Superior temporal gyrus (tissue), 1 donor: ENCODE measurements around the gene TMEM62.
A peak's percentile ranks its signal among the peaks of the same experiment; 100 is the strongest.

Experiments used
- DNase-seq: peaks from one replicate; pipeline ENCODE4 v3.0.0-alpha.2; 2016; ENCODE audit errors: extremely low spot score

The TMEM62 gene

GRCh38 chr15:43133430-43134156 is at the start of gene TMEM62:
Gene TMEM62, plus strand, starts transcription at chr15:43133586. Its CDS starts 217 bp downstream, at chr15:43133803.
- peak; percentile 79 for DNase-seq

GRCh38 chr15:43085921-43086320 is 47.5 kb upstream of the TMEM62 start:
- DNase-seq = no peak

- DNase-seq = no peak
Observed at GRCh38 chr15:43086551-43086950, 46.8 kb upstream of the TMEM62 start.

GRCh38 chr15:43091859-43092258 is 41.5 kb upstream of the TMEM62 start:
- DNase-seq = no peak

- peak; percentile 7 for DNase-seq
Observed at GRCh38 chr15:43093026-43093425, 40.4 kb upstream of the TMEM62 start.

- DNase-seq = peak; percentile 7
Observed at GRCh38 chr15:43094416-43095030, 38.9 kb upstream of the TMEM62 start.

GRCh38 chr15:43095243-43095642 is 38.1 kb upstream of the TMEM62 start:
- DNase-seq = peak; percentile 4

GRCh38 chr15:43095708-43096347 is 37.6 kb upstream of the TMEM62 start:
- no peak for DNase-seq

GRCh38 chr15:43096411-43096810 is 37.0 kb upstream of the TMEM62 start:
- DNase-seq = no peak

- DNase-seq = no peak
Observed at GRCh38 chr15:43099105-43099845, 34.1 kb upstream of the TMEM62 start.

GRCh38 chr15:43100971-43101370 is 32.4 kb upstream of the TMEM62 start:
- no peak for DNase-seq

- DNase-seq = no peak
Observed at GRCh38 chr15:43102187-43102586, 31.2 kb upstream of the TMEM62 start.

GRCh38 chr15:43103907-43104306 is 29.5 kb upstream of the TMEM62 start:
- no peak for DNase-seq

GRCh38 chr15:43104426-43104825 is 29.0 kb upstream of the TMEM62 start:
- DNase-seq = no peak

- no peak for DNase-seq
Observed at GRCh38 chr15:43105077-43105736, 28.2 kb upstream of the TMEM62 start.

GRCh38 chr15:43105778-43106485 is 27.5 kb upstream of the TMEM62 start, which contains the start of gene UBR1:
Gene UBR1, minus strand, starts transcription at chr15:43106038. Its CDS starts 16 bp downstream, at chr15:43106022.
- DNase-seq = peak; percentile 94

GRCh38 chr15:43106486-43106829 is 26.9 kb upstream of the TMEM62 start:
- no peak for DNase-seq

GRCh38 chr15:43107751-43108150 is 25.6 kb upstream of the TMEM62 start:
- no peak for DNase-seq

- no peak for DNase-seq
Observed at GRCh38 chr15:43111354-43111753, 22.0 kb upstream of the TMEM62 start.

- DNase-seq = no peak
Observed at GRCh38 chr15:43118286-43118685, 15.1 kb upstream of the TMEM62 start.

- DNase-seq = no peak
Observed at GRCh38 chr15:43118829-43119228, 14.6 kb upstream of the TMEM62 start.
